OCI-LY1 (cell line): Measurements from ENCODE around the gene FAM9C.

Source experiments
- CTCF ChIP-seq: fragments of 200-600 bp; sonication (generic), shearing (Covaris generic); IDR thresholded peaks from 2 replicates; pipeline ENCODE4 v1.5.1; 2017; ENCODE audit warnings: mild to moderate bottlenecking, antibody characterized with exemption, low read length, moderate library complexity, mixed read lengths
- EZH2 ChIP-seq: fragments of 200-600 bp; sonication (generic), shearing (Covaris generic); IDR thresholded peaks from 2 replicates; pipeline ENCODE4 v1.8.0; 2017; ENCODE audit warnings: borderline replicate concordance, mixed run types, mild to moderate bottlenecking, antibody characterized with exemption, low read length, moderate library complexity, mixed read lengths

- no peak for TF ChIP-seq CTCF
- no peak for TF ChIP-seq EZH2
Observed at GRCh38 chrX:13047759-13048158, 3.3 kb upstream of the FAM9C start.
